Activated gamma-delta T cell (primary cell): ENCODE measurements around the gene PIEZO2.

Experiments used
- DNase-seq: peaks from one replicate; lab custom pipeline; 2025; lab: John Stamatoyannopoulos, UW

The PIEZO2 gene

DNA sequence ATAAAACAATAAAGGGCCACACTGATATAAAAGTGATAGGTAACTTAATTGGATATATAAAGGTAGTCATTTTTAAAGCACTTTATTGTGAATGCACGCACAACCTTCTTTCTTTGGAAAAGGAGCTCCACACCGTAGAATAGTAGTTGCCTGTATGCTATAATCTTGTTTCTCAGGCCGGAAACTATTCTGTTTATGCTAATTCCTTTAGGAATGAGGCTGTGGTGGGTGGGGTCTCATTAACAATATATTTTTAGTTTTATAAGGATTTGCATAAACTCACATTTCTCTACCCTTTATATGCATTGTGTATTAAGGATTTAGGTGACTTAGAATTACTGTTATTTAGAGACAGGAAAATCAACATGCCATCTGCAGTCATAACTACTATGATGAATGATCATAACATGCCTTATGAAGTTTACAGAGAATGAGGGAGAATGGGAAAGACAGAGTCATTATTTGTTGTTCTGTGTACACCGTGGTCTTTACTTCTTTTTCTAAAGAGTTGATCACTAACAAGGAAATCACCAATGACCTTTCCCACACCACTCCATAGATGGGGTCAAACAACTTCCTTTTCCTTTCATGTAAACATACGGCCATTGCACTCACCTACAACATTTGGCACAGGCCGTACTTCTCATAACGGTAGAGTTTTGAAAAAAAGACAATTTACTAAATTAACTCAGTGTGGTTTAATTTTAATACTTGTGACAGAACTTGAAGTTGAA, 84.5 kb downstream of the PIEZO2 start:
- DNase-seq, result no peak

DNA sequence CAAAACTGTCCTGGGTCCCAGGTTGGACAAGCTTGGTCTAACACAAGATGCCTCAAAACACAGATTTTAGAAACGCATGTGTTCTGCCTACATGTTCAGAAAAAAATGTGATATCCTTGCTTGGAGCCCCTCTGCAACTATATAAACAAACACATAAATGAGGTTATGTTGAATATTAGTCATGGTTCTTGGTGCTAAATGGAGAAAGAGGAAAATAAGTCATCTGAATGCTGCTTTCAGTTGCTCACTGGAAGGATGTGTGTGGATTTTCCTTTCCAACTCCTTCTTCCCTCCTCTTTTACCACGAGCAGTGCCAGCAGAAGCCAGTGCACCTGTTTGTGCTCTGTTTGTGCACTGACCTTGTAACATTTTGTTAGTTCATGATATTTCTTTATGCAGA, 85.3 kb downstream of the PIEZO2 start:
- no peak for DNase-seq

GRCh38 chr18:11055721-11056120, 93.6 kb downstream of the PIEZO2 start:
- DNase-seq, result no peak

DNA sequence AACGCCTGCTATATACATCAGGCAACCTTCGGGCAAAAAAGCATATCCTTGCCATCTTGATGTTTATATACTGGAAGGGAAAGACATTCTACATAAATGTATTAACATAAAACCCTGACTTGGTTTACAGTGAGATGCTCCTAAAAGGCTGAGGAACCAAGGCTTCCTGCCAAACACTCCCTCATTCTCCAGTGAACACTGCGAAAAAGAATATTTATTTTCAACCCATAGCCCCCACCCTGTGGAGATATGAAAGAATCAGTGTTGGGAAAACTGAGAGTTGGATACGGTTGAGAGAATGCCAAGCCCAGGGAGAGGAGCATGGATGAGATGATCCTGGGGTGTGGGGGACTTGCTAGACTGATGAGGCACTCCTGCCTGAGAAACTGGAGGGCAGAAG, 94.9 kb downstream of the PIEZO2 start:
- no peak for DNase-seq

GRCh38 chr18:11053293-11053692, 96.1 kb downstream of the PIEZO2 start:
- no peak for DNase-seq

DNA sequence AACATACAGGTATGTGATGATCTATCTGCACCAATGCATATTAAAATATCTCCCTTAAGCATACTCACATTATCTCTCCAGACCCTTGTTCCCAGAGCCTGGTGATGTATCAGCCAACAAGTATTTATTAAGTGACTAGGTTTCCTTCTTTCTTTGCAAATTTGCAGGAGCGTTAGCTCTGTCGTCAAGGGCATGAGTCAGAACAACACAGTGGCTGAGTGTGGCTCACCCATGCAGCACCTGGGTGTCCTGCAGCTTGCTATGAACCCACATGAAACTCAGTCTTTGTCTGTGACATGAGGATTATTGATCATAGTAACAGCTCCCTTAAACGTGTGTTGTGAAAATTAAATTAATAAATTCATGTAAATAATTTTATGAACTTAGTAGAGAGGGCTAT, 96.6 kb downstream of the PIEZO2 start:
- DNase-seq, result no peak

DNA sequence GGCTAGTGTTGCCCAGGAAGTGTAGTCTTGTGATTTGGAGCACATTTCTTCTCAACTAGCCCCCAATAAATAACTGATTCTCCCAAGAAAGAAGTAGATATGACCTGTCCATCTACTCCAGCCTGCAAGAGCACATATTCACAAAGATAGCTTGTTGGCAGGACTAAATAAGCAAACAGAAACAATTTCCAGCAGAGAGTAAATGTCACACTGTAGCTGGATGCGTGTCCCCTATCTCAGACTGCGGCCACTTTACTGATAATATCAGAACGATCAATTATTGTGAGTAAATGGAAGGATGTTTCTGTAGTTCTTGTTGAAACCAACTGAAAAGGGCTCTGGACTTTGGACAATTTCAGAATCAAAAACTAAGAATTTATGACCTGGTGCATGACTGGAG, 97.9 kb downstream of the PIEZO2 start:
- DNase-seq, result no peak

DNA sequence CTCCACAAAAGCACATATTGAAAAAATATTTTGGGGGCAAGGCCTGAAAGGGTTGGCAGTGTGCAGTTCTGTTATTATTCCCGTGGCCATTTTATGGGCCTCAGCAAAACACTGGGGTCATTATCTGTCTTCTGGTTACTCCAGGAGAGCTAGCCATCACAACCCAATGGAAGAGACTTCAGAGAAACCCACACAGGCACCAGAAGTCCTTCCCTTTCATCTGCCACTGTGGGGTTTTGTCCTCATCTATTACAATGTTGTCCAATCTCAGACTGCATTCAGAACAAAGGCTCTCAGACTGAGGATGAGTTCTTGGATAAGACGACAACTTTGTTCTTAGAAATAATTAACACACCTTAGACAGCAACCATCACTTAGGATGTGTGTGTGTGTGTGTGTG, 98.4 kb downstream of the PIEZO2 start:
- no peak for DNase-seq

- DNase-seq, result no peak
These were observed 101.6 kb downstream of the PIEZO2 start for GRCh38 chr18:11047817-11048216.

GRCh38 chr18:11047156-11047555, 102.2 kb downstream of the PIEZO2 start:
- no peak for DNase-seq

- DNase-seq, result no peak
These were observed 103.2 kb downstream of the PIEZO2 start for GRCh38 chr18:11046140-11046539.

- DNase-seq, result no peak
These were observed 105.7 kb downstream of the PIEZO2 start for GRCh38 chr18:11043694-11044093.

GRCh38 chr18:11042247-11042646, 107.1 kb downstream of the PIEZO2 start:
- DNase-seq, result no peak

- no peak for DNase-seq
These were observed 108.3 kb downstream of the PIEZO2 start for GRCh38 chr18:11040823-11041656.

- DNase-seq, result no peak
These were observed 109.0 kb downstream of the PIEZO2 start for GRCh38 chr18:11040359-11040758.

- no peak for DNase-seq
These were observed 111.7 kb downstream of the PIEZO2 start for GRCh38 chr18:11037533-11038240.

GRCh38 chr18:11035814-11036495, 113.4 kb downstream of the PIEZO2 start:
- DNase-seq, result no peak

GRCh38 chr18:11035376-11035775, 114.0 kb downstream of the PIEZO2 start:
- DNase-seq, result no peak

DNA sequence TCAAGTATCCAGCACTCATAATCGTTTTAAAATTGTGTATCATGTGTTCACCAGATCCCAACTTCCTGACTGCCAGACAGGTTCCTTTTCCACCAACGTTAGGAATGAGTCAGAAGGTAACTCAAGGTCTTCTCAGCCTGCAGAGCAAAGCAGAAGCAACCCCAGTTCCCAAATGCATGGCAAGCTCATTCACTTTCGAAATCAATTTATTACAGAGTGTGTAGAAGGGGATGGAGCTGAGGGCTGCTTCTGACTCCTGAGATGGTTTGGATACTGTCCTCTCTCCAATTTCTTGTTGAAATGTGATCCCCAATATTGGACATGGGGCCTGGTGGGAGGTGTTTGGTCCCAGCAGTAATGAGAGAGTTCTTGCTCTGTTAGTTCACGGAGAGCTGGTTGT, 114.5 kb downstream of the PIEZO2 start:
- no peak for DNase-seq

DNA sequence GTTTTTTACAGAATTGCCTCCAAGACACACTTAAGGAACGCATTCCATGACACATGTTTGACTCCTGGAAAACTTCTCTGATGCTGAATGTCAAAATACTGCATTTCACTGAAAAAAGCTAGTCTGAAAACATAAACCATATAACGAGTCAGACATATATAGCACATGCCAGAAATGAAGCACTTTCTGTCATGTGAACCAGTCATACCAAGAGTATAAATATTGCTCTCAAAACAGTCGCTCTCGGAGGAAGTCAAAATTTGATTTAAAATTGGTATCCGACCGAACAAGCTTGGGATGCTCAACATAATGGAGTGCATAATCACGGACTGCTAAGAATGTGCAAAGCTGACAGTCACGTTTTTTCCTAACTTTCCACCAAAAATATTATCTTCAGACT, 115.9 kb downstream of the PIEZO2 start:
- no peak for DNase-seq

DNA sequence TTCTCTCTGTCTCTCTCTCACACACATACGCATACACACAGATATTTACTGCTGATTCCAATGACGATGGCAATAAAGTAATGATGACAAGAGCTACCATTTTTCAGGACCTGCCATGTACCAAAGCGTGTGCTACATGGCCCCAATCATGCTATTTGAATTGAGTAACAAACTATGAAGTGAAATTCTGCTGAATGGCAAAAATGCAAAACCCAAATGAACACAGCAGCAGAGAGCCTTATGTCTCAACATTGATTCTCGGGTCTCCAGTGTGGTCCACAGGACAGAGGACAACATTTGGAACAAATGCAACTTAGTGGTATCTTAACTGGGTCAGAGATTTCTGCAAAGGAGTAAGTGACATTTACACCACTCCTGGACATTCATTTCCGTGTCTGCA, 117.4 kb downstream of the PIEZO2 start:
- DNase-seq, result no peak

DNA sequence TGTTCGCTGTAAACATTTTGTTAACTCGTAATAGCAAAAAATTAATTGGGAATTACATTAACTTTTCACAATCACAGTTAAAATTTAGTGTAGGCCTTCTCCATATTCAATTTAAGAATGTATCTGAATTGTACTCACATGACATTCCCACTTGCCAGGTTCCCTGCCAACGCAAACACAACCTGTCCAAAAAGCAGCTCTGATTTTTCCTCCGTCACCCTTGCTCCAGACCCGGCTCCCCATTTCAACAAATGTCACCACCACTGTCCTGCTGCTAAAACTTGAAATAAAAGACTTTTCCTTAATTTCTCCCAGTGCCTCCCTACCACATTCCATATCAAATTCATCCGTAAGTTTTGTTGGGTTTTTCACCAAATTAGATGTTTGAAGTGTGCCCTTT, 120.3 kb downstream of the PIEZO2 start:
- no peak for DNase-seq
